ENCODE measurements around the gene TTC21A. TPM values are rescaled to one million over a fixed set of nuclear protein-coding genes. Genes with fewer than 3 reads are reported as not detected.
A peak's percentile ranks its signal among the peaks of the same experiment; 100 is the strongest.

TTC21A gene
- total RNA-seq, 2 donors from 2014 or later = 0.12 to 1.8 TPM

DNA sequence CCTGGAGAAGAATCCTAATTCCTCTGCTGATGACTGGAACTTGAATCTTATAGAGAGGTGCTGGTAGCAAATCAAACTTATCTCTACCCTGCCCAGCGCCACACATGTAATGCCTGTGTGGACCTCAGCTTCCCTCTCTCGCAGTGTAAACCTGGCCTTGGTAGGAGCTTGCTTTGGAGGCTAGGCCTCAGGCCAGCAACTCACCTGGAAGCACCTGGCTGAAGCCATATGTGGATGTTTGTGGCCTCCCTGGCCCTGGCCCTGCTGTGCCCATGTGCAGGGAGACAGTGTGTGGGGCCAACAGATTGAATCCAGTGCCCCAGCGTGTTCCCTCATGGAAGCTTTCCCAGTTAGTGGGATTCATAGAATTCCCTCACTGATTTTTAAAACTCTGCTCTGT lies 8.4 kb downstream of the TTC21A start:
- H3K9me3 Mint-ChIP-seq = no peaks in the 10 kb centered on the region
- peaks cover 6 to 17% of the 10 kb centered on the region in 2 donors for H3K27me3 Mint-ChIP-seq
- H3K4me3 Mint-ChIP-seq = no peak overlapping the region

DNA sequence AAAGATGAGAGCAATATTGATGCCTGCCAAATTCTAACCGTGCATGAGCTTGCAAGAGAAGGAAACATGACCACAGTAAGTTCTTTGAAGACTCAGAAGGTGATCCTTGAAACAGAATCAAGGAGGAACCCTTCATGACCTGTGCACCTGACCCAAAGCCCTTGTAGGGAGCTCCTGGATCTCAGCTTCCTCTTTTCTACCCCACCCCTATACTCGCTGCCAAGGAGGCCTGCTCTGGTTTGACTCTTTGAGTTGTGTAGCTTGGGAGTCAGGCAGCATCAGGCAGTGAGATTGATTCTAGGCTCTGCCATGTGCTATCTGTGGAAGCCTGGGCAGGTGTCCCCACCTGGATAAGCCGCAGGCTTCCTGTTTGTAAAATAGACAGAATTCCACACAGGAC lies 10.6 kb downstream of the TTC21A start:
- H3K27me3 Mint-ChIP-seq = peaks cover 12 to 19% of the 10 kb centered on the region in 2 donors
- no peaks in the 10 kb centered on the region for H3K9me3 Mint-ChIP-seq
- DNase-seq (ENCODE audit: low spot score) = no peak
- no peak for ATAC-seq
- no peak overlapping the region for H3K4me3 Mint-ChIP-seq
- no peak overlapping the region for H3K27ac Mint-ChIP-seq
- H3K36me3 Mint-ChIP-seq = no peaks in the 10 kb centered on the region
- H3K4me1 Mint-ChIP-seq (ENCODE audit: low read depth in 2 of 2) = no peaks in the 10 kb centered on the region

More for the DNA sequence above, 8.4 kb downstream of the TTC21A start:
- Mint-ChIP-seq H3K27ac (no peak overlapping the region), H3K4me1 (ENCODE audit: low read depth in 2 of 2) (no peaks in the 10 kb centered on the region), H3K36me3 (no peaks in the 10 kb centered on the region)
- peak; percentile 6 for DNase-seq (ENCODE audit: low spot score)
- ATAC-seq = no peak

DNA sequence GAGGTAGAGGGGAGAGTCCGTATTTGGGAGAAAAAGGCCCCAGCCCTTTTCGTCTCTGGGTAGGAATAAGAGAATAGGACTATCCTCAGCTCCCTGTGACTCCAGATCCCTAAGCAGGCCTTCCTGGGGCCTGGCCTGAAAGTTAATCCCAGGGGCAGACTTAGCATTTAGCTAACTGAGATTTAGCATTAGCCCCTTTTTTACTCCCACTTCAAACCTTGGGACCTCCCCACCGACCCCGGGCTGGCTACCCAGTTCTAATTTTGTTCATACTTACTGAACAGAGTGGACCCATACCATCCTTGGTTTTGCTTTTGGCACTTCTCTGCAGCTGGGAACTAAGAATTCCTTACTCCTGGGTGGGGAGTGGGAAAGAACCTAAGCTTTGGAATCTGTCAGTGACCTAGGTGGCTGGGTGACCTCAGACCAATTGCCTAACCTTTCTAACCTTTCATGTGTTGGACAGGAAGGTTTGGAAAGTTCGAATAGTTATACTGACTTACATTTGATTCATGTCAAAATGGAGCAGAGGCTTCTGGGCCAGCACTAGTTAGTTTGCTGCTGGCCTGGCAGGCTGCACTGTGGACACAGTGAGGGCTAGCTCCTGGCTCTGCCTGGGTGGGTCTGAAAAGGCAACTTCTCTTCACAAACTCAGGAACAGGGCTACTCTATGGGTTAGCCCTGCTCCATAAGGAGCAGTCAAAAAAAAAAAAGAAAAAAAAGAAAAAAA lies 11.6 kb downstream of the TTC21A start:
- no peaks in the 10 kb centered on the region for H3K4me1 Mint-ChIP-seq (ENCODE audit: low read depth in 2 of 2)

DNA sequence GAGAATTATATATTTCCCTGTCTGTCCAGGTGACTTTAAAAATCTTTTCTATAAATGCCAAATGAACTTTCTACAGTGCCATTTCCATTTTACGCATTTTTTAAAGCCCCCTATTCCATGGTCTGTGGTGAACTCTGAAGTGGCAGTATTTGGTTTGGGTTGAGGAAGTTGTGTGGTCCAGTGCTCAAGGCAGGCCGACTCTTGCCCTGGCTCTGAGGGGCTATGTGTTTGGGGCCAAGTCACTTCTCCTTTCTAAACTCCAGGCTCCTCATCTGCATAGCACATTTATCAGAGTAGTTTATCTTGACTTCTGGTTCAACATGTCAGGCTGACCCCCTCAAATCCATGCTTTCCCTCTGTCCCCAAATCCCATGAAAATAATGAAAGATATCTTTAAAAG lies 14.1 kb downstream of the TTC21A start:
- ATAC-seq = no peak
- Mint-ChIP-seq H3K36me3 (no peaks in the 10 kb centered on the region), H3K27ac (peak overlapping the region in 1 of 2 donors; percentile 28)

More for the DNA sequence above, 11.6 kb downstream of the TTC21A start:
- H3K27me3 Mint-ChIP-seq = peaks cover 12 to 18% of the 10 kb centered on the region in 2 donors
- H3K36me3 Mint-ChIP-seq = no peaks in the 10 kb centered on the region
- ATAC-seq (no peak), DNase-seq (ENCODE audit: low spot score) (no peak)
- no peak overlapping the region for H3K27ac Mint-ChIP-seq
- no peaks in the 10 kb centered on the region for H3K9me3 Mint-ChIP-seq
- H3K4me3 Mint-ChIP-seq = no peak overlapping the region

DNA sequence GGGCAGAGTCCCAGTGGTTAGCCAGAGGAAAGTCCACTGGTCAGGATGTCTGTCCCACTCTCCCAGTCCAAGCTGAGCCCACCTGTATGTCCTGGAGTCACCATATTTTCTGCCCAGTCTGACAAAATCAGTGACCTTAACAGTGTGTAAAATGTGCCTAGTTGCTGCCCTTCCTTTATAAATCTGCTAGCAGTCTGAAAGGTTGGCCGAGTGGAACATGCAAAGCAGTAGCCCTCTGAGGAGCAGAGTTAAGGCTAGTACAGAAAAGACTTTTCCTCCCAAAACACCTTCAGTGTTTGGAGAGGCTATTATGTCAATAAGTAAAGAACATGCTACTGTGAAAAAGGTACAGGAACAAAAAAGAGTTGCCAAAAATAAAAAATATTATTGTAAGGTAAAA lies 15.3 kb downstream of the TTC21A start:
- H3K27ac Mint-ChIP-seq = no peak overlapping the region
- H3K27me3 Mint-ChIP-seq = peaks cover 12 to 19% of the 10 kb centered on the region in 2 donors
- no peak overlapping the region for H3K4me3 Mint-ChIP-seq
- DNase-seq (ENCODE audit: low spot score) (no peak), ATAC-seq (no peak)
- H3K36me3 Mint-ChIP-seq = no peaks in the 10 kb centered on the region
- H3K4me1 Mint-ChIP-seq (ENCODE audit: low read depth in 2 of 2) = peaks cover 13 to 16% of the 10 kb centered on the region in 2 donors
- no peaks in the 10 kb centered on the region for H3K9me3 Mint-ChIP-seq

More for the DNA sequence above, 14.1 kb downstream of the TTC21A start:
- DNase-seq (ENCODE audit: low spot score) = no peak
- Mint-ChIP-seq H3K4me1 (ENCODE audit: low read depth in 2 of 2) (peaks cover 2 to 4% of the 10 kb centered on the region in 2 donors), H3K27me3 (peaks cover 12 to 19% of the 10 kb centered on the region in 2 donors), H3K9me3 (no peaks in the 10 kb centered on the region), H3K4me3 (no peak overlapping the region)

DNA sequence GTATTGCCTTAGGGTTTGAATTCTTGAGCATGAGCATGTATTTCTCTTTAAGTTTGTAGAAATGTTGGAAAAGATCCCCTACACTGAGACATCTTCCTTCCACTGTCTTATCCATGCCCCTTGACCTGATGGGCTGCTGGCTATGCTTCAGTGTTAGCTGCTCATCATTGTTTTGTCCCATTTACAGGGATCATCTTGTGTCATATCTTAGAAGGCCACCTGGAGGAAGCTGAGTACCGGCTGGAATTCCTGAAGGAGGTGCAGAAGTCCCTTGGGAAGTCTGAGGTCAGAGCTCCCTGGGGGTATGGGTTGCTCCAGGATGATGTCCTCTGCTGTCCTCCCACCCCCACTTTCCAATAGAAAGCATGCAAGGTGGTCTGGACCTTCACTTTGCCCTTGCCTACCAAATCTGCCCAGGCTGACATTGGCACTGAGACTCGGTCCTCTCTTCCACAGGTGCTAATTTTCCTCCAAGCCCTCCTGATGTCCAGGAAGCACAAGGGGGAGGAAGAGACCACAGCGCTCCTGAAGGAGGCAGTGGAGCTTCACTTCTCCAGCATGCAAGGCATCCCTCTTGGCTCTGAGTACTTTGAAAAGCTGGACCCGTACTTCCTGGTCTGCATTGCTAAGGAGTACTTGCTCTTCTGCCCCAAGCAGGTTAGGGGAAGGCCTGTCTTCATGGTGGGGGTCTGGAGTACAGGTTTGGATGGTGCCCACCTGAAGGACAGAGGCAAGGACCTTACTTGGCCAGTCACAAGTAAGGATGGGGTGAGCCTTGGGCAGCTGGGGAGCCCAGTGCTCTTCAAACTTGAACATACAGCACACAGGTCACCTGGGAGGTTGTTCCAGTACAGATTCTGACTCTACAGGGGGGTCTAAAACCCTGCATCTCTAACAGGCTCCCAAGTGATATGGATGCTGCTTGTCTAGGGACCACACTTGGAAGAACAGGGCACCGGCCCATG lies 17.7 kb downstream of the TTC21A start:
- H3K27ac Mint-ChIP-seq = no peak overlapping the region
- DNase-seq (ENCODE audit: low spot score) = no peak
- no peaks in the 10 kb centered on the region for H3K36me3 Mint-ChIP-seq
- H3K27me3 Mint-ChIP-seq = peaks cover 11 to 12% of the 10 kb centered on the region in 2 donors
- H3K4me3 Mint-ChIP-seq = no peak overlapping the region
- peaks cover 19 to 22% of the 10 kb centered on the region in 2 donors for H3K4me1 Mint-ChIP-seq (ENCODE audit: low read depth in 2 of 2)
- H3K9me3 Mint-ChIP-seq = no peaks in the 10 kb centered on the region
- ATAC-seq = no peak

DNA sequence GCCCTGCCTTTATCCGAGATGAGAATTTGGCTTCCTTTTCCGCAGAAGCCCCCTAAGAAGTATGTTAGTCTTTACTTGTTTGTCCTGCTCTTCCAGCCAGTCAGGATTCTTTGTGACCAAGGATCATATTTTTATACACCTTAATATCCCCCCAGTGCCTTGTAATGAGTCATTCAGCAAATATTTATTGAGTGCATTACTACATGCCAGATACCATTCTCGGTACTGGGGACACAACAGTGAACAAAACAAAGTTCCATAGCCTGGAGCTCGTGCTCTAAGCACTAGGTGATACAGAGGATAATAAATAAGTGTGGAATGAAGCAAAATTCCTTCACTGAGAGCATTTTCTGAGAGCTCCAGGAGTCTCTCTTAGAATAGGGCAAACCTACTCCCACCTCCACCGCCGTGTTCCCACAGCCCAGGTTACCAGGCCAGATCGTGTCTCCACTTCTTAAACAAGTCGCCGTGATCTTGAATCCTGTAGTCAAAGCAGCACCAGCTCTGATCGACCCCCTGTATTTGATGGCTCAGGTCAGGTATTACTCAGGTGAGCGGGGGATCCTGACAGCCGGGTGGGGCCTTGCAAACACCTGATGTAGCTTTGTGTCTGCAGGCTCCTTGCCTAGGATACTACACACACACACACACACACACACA lies 18.5 kb downstream of the TTC21A start:
- ATAC-seq (no peak), DNase-seq (ENCODE audit: low spot score) (no peak)
- no peaks in the 10 kb centered on the region for H3K9me3 Mint-ChIP-seq
- H3K4me1 Mint-ChIP-seq (ENCODE audit: low read depth in 2 of 2) = peaks cover 19 to 22% of the 10 kb centered on the region in 2 donors
- no peak overlapping the region for H3K4me3 Mint-ChIP-seq
- H3K36me3 Mint-ChIP-seq = no peaks in the 10 kb centered on the region
- H3K27me3 Mint-ChIP-seq = peaks cover 11 to 12% of the 10 kb centered on the region in 2 donors
- H3K27ac Mint-ChIP-seq = no peak overlapping the region

DNA sequence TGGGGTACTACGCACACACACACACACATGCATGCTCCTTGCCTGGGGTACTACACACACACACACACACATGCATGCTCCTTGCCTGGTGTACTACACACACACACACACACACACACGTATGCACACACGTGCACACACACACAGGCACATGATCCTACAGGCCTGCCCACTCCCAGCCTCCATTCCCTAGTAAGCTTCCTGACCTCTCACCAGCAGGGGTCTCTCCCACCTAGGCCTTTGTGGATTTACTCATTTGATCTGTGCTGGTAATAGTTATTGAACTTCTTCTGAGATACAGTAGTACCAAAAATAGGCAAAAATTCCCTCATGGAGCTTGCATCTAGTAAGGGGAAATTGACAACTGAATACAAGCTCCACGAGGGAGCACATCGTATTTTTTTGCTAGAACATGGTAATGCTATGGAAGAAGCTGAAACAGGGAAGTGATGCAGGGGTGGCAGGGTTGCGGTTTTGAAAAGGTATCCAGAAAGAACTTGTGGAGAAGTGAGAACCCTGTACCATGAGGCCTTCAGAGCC lies 19.1 kb downstream of the TTC21A start:
- Mint-ChIP-seq H3K27ac (no peak overlapping the region), H3K9me3 (no peaks in the 10 kb centered on the region), H3K27me3 (peaks cover 10 to 11% of the 10 kb centered on the region in 2 donors), H3K4me3 (no peak overlapping the region), H3K4me1 (ENCODE audit: low read depth in 2 of 2) (peaks cover 19 to 22% of the 10 kb centered on the region in 2 donors), H3K36me3 (no peaks in the 10 kb centered on the region)
- ATAC-seq (peak in 1 of 2 donors; percentile 41), DNase-seq (ENCODE audit: low spot score) (no peak)

DNA sequence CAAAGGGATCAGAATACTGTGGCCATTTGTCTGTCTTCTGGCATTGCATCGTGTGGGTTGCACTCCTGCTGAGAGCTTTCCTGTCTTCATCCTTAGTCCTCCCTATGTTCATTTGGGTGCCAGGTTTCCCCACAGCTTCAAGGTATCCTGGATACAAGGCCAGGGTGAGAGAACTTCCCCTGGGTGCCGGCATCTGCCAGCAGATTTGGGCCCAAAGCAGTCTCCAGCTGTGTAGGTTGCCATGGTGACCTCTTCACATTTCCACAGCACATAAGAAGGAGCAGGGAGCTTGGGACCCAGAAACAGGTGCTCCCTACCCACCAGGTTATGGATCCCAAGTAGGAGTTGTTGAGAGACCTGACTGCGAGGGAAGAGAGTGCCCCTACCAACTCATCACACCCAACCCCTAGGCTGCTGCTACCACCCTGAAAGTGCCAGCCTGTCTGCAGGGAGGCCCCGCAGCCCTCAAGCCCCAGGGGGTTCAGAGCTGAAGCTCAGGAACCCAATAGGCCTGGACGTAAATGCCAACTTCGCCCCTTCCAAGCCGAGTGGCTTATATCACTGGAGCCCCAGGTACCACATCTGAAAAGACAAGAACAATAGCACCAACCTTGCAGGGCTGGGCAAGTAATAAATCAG lies 19.9 kb downstream of the TTC21A start:
- ATAC-seq (no peak), DNase-seq (ENCODE audit: low spot score) (no peak)
- H3K27ac Mint-ChIP-seq = peak overlapping the region in 1 of 2 donors; percentile 76
- H3K4me1 Mint-ChIP-seq (ENCODE audit: low read depth in 2 of 2) = peaks cover 19 to 22% of the 10 kb centered on the region in 2 donors
- no peak overlapping the region for H3K4me3 Mint-ChIP-seq
- H3K36me3 Mint-ChIP-seq = no peaks in the 10 kb centered on the region
- peaks cover 2 to 3% of the 10 kb centered on the region in 2 donors for H3K27me3 Mint-ChIP-seq
- no peaks in the 10 kb centered on the region for H3K9me3 Mint-ChIP-seq

DNA sequence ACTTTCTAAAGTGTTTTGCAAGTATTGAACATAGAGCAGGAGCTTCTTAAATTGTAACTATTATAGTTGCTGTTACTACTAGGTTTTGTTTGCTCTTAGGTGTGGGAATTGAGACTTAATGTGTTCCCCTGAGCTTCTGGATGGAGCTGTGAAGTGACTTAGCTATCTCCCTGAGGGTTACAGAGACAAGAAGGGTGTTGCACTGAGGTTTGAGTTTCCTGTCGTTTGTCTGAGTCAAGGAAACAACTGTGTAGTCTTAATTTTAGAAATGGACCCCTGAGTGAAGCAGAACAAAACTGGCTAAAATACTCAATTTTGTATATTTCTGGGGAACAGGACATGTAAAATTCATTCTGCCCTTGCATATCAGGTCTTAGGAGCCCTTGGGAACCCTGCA lies 20.4 kb downstream of the TTC21A start:
- ATAC-seq = peak in 1 of 2 donors; percentile 39
- no peak overlapping the region for H3K4me3 Mint-ChIP-seq
- H3K27ac Mint-ChIP-seq = peak overlapping the region in 1 of 2 donors; percentile 76
- H3K9me3 Mint-ChIP-seq = no peaks in the 10 kb centered on the region
- H3K4me1 Mint-ChIP-seq (ENCODE audit: low read depth in 2 of 2) = peaks cover 19 to 22% of the 10 kb centered on the region in 2 donors
- DNase-seq (ENCODE audit: low spot score) = no peak
- peaks cover 0 to 2% of the 10 kb centered on the region in 2 donors for H3K27me3 Mint-ChIP-seq
- no peaks in the 10 kb centered on the region for H3K36me3 Mint-ChIP-seq

DNA sequence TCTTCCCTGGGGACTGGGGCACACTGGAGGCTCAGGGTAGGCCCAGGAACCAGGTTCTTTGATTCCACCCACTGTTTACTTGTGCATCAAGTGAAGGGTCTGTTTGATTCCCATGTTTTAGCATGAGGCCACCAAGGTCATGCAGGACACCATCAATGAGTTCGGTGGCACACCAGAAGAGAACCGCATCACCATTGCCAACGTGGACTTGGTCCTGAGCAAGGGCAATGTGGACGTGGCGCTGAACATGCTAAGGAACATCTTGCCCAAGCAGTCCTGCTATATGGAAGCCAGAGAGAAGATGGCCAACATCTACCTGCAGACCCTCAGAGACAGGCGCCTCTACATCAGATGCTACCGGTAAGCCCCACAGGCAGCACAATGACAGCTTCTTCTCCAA lies 21.5 kb downstream of the TTC21A start:
- H3K27ac Mint-ChIP-seq = no peak overlapping the region
- no peak overlapping the region for H3K4me3 Mint-ChIP-seq
- H3K4me1 Mint-ChIP-seq (ENCODE audit: low read depth in 2 of 2) = peaks cover 22% of the 10 kb centered on the region in 2 donors
- no peaks in the 10 kb centered on the region for H3K36me3 Mint-ChIP-seq
- peaks cover 0 to 2% of the 10 kb centered on the region in 2 donors for H3K27me3 Mint-ChIP-seq
- ATAC-seq = no peak
- no peaks in the 10 kb centered on the region for H3K9me3 Mint-ChIP-seq
- DNase-seq (ENCODE audit: low spot score) = no peak

DNA sequence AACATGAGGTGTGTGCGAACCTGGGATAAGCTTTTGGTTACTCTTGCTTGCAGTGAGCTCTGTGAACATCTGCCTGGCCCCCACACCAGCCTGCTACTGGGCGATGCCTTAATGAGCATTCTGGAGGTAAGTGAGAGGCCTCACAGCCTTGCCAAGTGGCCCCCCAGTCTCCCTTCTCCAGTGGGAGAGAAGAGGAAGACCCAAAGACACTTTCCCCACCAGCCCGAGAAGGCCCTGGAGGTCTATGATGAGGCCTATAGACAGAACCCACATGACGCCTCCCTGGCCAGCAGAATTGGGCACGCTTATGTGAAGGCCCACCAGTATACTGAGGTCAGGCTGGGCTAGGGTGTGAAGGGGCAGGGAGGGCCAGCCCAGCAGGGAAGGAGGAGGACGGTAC lies 22.5 kb downstream of the TTC21A start:
- Mint-ChIP-seq H3K4me1 (ENCODE audit: low read depth in 2 of 2) (peaks cover 22% of the 10 kb centered on the region in 2 donors), H3K27ac (no peak overlapping the region), H3K4me3 (no peak overlapping the region), H3K36me3 (no peaks in the 10 kb centered on the region), H3K27me3 (no peaks in the 10 kb centered on the region), H3K9me3 (no peaks in the 10 kb centered on the region)
- no peak for DNase-seq (ENCODE audit: low spot score)
- no peak for ATAC-seq
